HepG2 (cell line): ENCODE results near the gene IL15RA.
"Not testable (repeated sequence)": the region's sequence is repeated elsewhere in the genome, so short reads cannot be mapped to it uniquely, and the experiment has no call there.

ENCODE experiments used
- ATF7 ChIP-seq, 2 experiments: fragments of 450-650 bp in 1 of 2; sonication (generic) in 1 of 2; formaldehyde crosslinking in 1 of 2; IDR thresholded peaks; 2 replicates each; pipeline versions ENCODE4 v1.4.0 to v1.6.1; 2016 to 2020; ENCODE audit warnings: antibody characterized with exemption in 1 of 2, mild to moderate bottlenecking in 1 of 2, missing genetic modification reagents in 1 of 2
- CEBPB ChIP-seq: IDR thresholded peaks from 2 replicates; pipeline ENCODE4 v1.6.1; 2011; ENCODE audit warnings: low read depth, low read length, improper control_type of control experiment, borderline replicate concordance
- EZH2 ChIP-seq: conservative IDR thresholded peaks from 2 replicates; pipeline ENCODE4 v1.6.1; 2012; ENCODE audit warnings: mild to moderate bottlenecking, low read depth, low read length, moderate library complexity
- SMC3 ChIP-seq: IDR thresholded peaks from 2 replicates; pipeline ENCODE4 v1.6.1; 2011; ENCODE audit warnings: low read length, improper control_type of control experiment
- SP5 ChIP-seq: IDR thresholded peaks from 2 replicates; pipeline ENCODE4 v1.6.1; 2016; ENCODE audit warnings: low read depth, borderline replicate concordance
- ZNF12 ChIP-seq: sonication (generic); formaldehyde crosslinking; IDR thresholded peaks from 2 replicates; pipeline ENCODE4 v1.5.0; 2020; ENCODE audit warnings: missing genetic modification reagents
- ZNF318 ChIP-seq: sonication (generic); formaldehyde crosslinking; IDR thresholded peaks from 2 replicates; pipeline ENCODE4 v1.4.0; 2020; ENCODE audit warnings: mild to moderate bottlenecking, missing genetic modification reagents

GRCh38 chr10:5960973-5961275 is 16.4 kb downstream of the IL15RA start:
- TF ChIP-seq SMC3; CEBPB; ZNF12 (CRISPR knock-in tag); EZH2; ATF7 (IDR thresholded peaks at IDR 0.05); ATF7 (CRISPR knock-in tag; IDR thresholded peaks at IDR 0.05); ZNF318 (CRISPR knock-in tag); SP5 (CRISPR knock-in tag): not testable (repeated sequence)
